Measurements from ENCODE around the gene PLSCR4. TPM values are rescaled to one million over a fixed set of nuclear protein-coding genes. Genes with fewer than 3 reads are reported as not detected.

PLSCR4 gene
- total RNA-seq, 1 donor from 2014 or later: 655 TPM

DNA sequence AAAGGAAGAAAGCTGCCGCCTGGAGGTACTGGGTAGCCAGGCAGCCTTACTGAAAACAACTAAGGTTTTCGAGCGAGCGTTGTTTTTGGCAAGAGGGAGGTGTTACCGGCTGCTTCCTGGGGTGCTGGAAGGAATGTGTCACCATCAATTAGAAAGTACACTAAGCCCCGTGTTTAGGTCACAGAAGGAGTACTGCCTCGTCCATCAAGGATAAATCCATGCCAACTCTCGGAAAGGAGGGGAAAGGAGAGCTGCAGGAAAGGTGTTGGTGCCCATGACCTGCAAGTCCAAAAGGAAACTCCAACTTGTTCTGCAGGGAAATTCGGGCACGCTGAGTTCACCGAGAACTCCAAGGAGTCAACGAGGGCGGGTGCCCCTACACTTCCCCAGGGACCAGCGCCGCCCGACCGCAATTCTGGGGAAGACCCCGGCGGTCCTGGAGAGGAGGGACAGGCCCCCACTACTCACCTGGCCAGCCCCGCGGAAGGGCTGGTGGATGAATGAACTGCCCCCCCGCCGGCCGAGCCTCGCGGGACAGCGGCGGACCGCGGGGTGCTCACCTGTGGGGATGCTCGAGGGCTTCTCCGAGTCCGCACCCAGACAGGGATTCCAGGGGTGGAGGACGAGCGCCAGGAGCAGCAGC lies 90.5 kb downstream of the PLSCR4 start:
- peak; percentile 97 for DNase-seq

DNA sequence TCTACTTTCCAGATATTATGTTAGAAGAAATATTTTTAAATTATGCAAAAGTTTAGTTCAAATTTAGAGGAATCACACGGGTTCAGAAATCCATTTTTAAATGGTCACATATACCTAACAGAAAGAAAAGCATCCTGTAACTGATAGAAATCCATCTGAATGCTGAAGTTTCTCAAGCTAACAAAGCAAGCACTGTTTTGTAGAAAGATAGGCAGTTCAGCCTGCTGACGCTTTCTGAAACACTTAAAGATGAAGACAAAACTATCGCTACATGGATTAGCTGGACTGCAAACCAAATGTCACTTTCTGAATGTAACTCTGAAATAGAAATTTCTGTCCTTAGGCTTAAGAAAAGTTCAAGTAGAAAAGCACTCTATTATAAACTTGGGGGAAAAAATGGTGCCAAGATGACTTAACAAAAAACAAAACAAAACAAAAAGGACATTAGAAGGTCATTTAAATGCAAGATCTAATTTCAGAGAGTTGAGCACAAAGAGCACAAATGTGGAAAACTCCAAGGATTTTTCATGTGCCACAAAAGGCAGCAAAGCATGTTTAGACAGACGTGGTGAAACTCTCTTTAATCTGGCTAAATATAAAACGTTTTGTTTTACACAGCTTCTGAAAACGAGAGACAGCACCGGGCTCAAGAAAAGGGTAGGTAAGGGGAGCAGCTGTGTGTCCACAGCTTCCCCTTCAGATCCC lies 91.1 kb downstream of the PLSCR4 start:
- DNase-seq: peak; percentile 25

DNA sequence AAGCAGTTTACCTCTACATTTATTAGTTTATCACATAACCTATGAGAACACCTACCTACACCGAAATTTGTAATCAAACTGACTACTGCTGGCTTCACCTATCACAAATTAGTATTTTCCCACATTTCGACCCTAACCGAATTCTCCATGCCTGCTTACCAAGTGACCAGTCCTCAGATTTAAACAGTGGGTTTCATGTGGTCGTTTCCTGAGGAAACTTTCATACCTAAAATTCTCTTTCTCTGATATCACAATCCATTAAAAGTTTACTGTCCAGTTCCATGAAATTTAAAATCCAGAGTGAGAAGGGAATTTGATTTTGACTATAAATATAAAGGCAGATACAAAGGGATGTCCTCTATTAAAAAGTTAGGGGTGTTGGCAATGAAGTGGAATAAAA lies 91.9 kb downstream of the PLSCR4 start:
- DNase-seq: peak; percentile 37

DNA sequence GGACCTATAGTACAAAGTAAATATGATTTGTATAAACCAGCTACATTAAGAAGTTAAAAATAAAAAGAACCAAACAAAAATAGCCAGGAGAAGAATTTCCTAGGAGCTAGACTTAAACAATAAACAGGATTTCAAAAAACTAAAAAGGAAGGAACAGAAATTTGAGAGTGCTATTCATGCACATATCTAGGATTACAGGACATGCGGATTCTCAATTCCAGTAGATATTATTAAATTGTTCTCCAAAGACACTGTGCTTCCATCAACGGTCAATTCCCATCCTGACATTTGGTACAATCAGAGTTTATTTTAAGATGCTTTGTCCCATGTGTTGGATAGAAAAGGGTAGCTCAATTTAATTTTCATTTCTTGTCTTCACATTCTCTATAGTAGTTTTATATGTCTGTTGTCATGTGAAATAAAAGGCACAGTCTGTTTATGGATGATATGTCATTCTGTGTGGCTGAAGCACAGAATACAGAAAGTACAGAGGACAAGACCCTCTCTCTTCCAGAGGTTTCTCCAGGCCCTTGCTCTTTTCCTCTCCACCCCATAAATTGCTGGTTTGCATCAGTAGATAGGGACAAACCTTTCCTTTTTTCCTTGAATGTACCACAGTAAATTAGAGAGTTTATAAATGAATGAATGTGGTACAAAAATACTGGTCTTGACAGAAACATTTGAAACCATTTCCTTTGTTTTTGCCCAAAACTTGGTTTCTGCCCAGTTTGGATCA lies 93.4 kb downstream of the PLSCR4 start:
- no peak for DNase-seq

DNA sequence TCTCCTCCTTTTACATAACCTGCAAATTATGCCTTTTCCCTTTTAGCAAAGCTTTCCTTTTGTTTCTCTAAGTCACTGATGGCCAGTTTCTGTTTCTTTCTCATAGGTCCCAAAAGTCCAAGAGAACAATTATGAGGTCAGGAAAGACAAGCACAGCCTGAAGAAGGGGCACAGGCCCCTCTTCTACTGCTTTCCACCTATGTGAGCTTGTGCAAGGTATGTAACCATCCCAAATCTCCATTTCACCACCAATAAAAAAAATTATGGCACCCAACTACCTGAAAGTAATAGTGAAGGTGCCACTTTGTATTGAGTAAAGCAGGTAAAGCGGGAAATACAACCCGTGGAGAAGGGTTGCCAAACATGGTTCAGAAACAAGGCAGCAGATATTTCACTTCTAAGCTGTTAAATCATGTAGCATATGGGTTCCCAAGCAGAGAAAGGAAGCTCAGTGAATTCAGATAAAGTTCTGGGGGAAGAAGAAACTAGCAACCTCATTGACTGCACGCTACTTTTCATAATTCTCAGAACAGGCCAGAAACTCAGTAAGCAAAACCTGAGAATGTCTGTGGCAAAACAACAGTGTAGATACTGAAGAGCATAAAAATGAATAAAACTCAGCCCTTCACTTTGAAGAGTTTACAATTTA lies 94.1 kb downstream of the PLSCR4 start:
- peak; percentile 22 for DNase-seq

GRCh38 chr3:146156095-146156494 lies 94.8 kb downstream of the PLSCR4 start:
- DNase-seq: peak; percentile 37

DNA sequence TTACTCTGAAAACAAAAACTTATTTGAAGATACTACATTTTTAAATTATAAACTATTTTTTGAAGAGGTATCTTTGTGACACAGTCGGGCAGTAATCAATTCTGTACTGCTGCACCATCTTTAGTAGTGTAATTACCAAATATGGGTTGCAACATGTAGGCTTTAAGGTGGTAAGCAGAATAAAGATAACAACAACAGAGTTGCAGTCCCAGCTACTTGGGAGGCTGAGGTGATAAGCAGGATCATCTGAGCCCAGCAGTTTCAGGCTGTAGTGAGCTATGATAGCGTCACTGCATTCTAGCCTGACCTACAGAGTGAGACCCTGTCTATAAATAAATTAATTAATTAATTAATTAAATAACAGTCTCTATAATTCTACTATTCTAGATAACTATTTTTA lies 95.9 kb downstream of the PLSCR4 start:
- DNase-seq: no peak

GRCh38 chr3:146154316-146154715 lies 96.6 kb downstream of the PLSCR4 start:
- DNase-seq: no peak

- no peak for DNase-seq
Measured at GRCh38 chr3:146153429-146153828, 97.5 kb downstream of the PLSCR4 start.

DNA sequence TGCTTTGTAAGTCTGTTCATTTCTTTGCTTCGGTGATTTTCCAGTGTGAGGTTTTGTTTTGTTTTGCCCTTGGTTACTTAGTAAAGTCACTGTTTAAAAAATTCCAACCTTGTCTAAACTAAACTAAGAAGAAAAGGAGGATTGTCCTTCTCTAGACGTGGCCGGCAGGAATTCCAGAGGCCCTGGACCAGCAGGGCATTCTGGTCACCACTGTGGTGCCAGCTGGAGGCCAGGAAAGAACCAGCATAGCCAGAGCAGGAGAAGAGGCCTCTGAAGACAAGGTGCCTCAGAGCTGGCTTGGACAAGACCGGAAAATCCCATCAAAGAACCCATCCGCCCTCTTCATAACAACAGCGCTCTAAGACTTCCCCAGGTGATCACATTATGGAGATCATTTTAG lies 98.1 kb downstream of the PLSCR4 start:
- no peak for DNase-seq

GRCh38 chr3:146148468-146148931 lies 102.4 kb downstream of the PLSCR4 start:
- peak; percentile 38 for DNase-seq

- no peak for DNase-seq
Measured at GRCh38 chr3:146145642-146146041, 105.3 kb downstream of the PLSCR4 start.

DNA sequence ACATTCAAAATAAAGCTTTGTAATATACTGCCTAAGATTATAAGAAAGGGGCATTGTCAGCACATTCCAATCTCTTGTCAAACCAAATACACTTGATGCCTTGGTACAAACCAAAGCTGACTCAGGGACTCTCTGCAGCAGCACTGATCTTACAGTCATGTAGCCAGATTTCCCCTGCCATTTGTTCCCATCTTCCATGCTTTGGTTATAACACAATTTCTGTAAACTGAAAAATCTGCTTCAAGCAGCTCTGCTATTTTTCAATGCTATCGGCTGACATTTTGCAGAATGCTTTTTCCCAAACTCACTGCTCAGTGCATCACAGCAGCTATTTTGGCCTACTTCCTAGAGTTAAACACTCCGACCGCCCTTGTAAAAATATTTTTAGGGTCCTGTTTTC lies 108.1 kb downstream of the PLSCR4 start:
- DNase-seq: peak; percentile 54

Other genes with a start within 250 kb of the PLSCR4 start
- 124 and 201 TPM in 2 replicates for gene PLOD2, start 89.9 kb downstream of the PLSCR4 start, total RNA-seq
- 0.33 and 0.34 TPM in 2 replicates for gene PLSCR2, start 218.5 kb upstream of the PLSCR4 start, total RNA-seq